Psoas muscle (tissue), 8 donors: ENCODE data around the gene CTU1. TPM values are rescaled to one million over a fixed set of nuclear protein-coding genes. Genes with fewer than 3 reads are reported as not detected.
A peak's percentile ranks its signal among the peaks of the same experiment; 100 is the strongest.

Source experiments
- ATAC-seq, 4 donors: fragments of 200-7000 bp; cut with Tn5 transposase; one replicate each; pipeline ENCODE4 v1.9.1; 2020; ENCODE audit warnings: moderate library complexity in 3 of 4, mild to moderate bottlenecking in 2 of 4
- DNase-seq, 2 donors: peaks; one replicate each; pipeline ENCODE4 v3.0.0-alpha.2; 2020
- H3K27ac ChIP-seq: fragments of 200-600 bp; one replicate; pipeline ENCODE4 v1.8.0; 2022
- H3K27me3 ChIP-seq, 3 donors: fragments of 200-600 bp in 1 of 3; one replicate each; pipeline versions ENCODE4 v1.6.1 to v1.8.0; 2013 to 2022; ENCODE audit warnings: low read length in 2 of 3, mild to moderate bottlenecking in 2 of 3, moderate library complexity in 1 of 3; ENCODE audit not compliant: insufficient read depth in 3 of 3
- H3K36me3 ChIP-seq, 2 donors: fragments of 200-600 bp in 1 of 2; one replicate each; pipeline versions ENCODE4 v1.6.1 to v1.8.0; 2013 to 2022; ENCODE audit warnings: low read depth in 1 of 2, mild to moderate bottlenecking in 1 of 2, moderate library complexity in 1 of 2; ENCODE audit not compliant: insufficient read depth in 1 of 2
- H3K4me1 ChIP-seq: fragments of 200-600 bp; one replicate; pipeline ENCODE4 v1.8.0; 2022
- H3K4me3 ChIP-seq: fragments of 200-600 bp; one replicate; pipeline ENCODE4 v1.8.0; 2022; ENCODE audit warnings: mild to moderate bottlenecking
- H3K9me3 ChIP-seq: fragments of 200-600 bp; one replicate; pipeline ENCODE4 v1.8.0; 2022
- WGBS, 3 donors: extraction: QIAGEN DNeasy Blood & Tissue Kit; methylation state at CpG; one replicate each; pipeline versions ENCODE4 v1.1.6 to v1.1.7; 2013; 5-methylcytosine and 5-hydroxymethylcytosine counted together
- intact Hi-C, 2 donors: fragments of 100-400 bp; cut with DNase I; formaldehyde crosslinking; loops; one replicate each; pipeline versions ENCODE4 v1.11.0 to v1.14.2; 2022
- polyA plus RNA-seq, 3 donors: library from polyadenylated mRNA; stranded (reverse); fragments of 200-250 nt; gene quantifications; one replicate each; pipeline ENCODE4 v1.2.3, GENCODE V29; 2013
- total RNA-seq, 4 donors: library from RNA; stranded (reverse); fragmentation: NEBNext Ultra II Directional in 2 of 4; extraction: Animal tissue kit (Norgen Biotek cat#: 25700) in 2 of 4; gene quantifications; one replicate each; pipeline versions ENCODE4 v1.2.1 to v1.2.4, GENCODE V29; 2021 to 2023
- TF ChIP-seq, protein P1 (sequence below): fragments of 200-600 bp; IDR thresholded peaks from one replicate; pipeline ENCODE4 v1.8.0; 2022; ENCODE audit warnings: antibody characterized with exemption
- donor health status: healthy with polysubstance abuse.
- donor health status: DM: no; HTN: no; CAD: no; lungs with moderate emphysema.
- donor health status: Bipolar disorder and iron deficiency.
- donor health status: healthy.
- donor health status: DM: yes; HTN: yes; CAD: no.
- donor health status: DM: no; HTN: no; CAD: no.
- donor health status: DM: no; HTN: no; CAD: no.
- donor health status: DM: yes; HTN: yes; CAD: no.

The CTU1 gene
- total and polyA plus RNA-seq, 7 donors = 1.4 to 9.1 (median 5.6) TPM

DNA sequence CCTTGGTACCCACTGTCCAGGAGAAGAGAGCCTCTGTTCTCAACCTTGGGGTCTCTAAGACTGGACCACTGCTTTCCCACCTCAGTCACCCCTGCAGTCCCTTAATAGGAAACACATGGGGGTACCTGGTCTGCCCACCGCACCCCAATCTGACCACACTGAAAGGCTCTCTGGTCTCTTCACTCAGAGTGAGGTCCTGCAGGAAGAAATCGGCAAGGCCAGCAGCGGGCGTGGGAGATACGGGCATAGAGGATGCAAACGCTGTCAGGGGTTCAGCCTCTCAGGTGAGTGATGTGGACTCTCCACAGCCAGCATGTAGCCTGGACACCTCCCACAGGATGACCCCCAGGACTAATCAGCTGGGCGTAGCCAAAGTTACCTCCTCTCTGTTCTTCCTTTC lies 20.0 kb upstream of the CTU1 start:
- ATAC-seq (no peak), DNase-seq (no peak)
- WGBS, 3 donors = 86 to 88% (median 87%) methylated on average over 7 of the region's 7 CpGs
- H3K4me3 ChIP-seq = no peak overlapping the region
- H3K4me1 ChIP-seq = no peaks in the 10 kb centered on the region
- intact Hi-C loops = no loop called here
- H3K27ac ChIP-seq = no peak overlapping the region
- no peaks in the 10 kb centered on the region for H3K9me3 ChIP-seq
- no peaks in the 10 kb centered on the region for H3K36me3 ChIP-seq
- H3K27me3 ChIP-seq = peaks cover 0 to 6% (median 0%) of the 10 kb centered on the region in 3 donors
- TF ChIP-seq, protein P1, sequence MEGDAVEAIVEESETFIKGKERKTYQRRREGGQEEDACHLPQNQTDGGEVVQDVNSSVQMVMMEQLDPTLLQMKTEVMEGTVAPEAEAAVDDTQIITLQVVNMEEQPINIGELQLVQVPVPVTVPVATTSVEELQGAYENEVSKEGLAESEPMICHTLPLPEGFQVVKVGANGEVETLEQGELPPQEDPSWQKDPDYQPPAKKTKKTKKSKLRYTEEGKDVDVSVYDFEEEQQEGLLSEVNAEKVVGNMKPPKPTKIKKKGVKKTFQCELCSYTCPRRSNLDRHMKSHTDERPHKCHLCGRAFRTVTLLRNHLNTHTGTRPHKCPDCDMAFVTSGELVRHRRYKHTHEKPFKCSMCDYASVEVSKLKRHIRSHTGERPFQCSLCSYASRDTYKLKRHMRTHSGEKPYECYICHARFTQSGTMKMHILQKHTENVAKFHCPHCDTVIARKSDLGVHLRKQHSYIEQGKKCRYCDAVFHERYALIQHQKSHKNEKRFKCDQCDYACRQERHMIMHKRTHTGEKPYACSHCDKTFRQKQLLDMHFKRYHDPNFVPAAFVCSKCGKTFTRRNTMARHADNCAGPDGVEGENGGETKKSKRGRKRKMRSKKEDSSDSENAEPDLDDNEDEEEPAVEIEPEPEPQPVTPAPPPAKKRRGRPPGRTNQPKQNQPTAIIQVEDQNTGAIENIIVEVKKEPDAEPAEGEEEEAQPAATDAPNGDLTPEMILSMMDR = no peak

DNA sequence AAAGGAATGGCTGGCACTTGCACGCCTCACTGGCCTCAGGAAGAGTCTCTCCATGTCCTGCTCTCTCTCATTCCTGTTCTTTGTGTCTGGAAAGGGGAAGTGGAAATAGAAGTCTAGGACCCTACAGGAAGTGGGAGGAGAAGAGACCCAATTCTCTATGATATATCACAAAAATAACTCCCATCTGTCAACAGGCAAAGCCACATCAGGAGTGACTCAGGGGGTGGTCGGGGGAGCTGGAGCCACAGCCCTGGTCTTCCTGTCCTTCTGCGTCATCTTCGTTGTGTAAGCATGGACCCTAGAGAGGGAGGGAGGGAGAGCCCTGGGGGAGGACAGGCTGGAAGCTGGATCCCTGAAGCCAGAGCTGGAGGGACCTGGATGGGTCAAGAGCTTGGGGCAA lies 19.5 kb upstream of the CTU1 start:
- ATAC-seq = peak in 2 of 4 donors; percentile 17 to 27
- intact Hi-C loops = no loop called here
- Histone ChIP-seq H3K36me3 (no peaks in the 10 kb centered on the region), H3K4me1 (no peaks in the 10 kb centered on the region), H3K4me3 (no peak overlapping the region), H3K27me3 (peaks cover 0 to 6% (median 0%) of the 10 kb centered on the region in 3 donors), H3K9me3 (no peaks in the 10 kb centered on the region), H3K27ac (no peak overlapping the region)
- 59 to 63% (median 59%) methylated on average over 4 of the region's 4 CpGs for WGBS, 3 donors
- no peak for DNase-seq
- TF ChIP-seq, protein P1 = no peak

DNA sequence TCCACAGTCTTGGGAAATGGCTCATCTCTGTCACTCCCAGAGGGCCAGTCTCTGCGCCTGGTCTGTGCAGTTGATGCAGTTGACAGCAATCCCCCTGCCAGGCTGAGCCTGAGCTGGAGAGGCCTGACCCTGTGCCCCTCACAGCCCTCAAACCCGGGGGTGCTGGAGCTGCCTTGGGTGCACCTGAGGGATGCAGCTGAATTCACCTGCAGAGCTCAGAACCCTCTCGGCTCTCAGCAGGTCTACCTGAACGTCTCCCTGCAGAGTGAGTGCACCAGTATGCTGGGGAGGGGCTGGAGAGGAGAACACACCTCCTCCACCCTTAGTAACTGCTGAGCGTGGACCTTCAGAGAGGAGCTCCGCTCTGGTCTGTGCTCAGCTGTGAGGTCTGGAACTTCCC lies 18.8 kb upstream of the CTU1 start:
- H3K4me3 ChIP-seq = no peak overlapping the region
- DNase-seq = no peak

GRCh38 chr19:51125421-51126075 lies 17.3 kb upstream of the CTU1 start:
- no peaks in the 10 kb centered on the region for H3K36me3 ChIP-seq
- intact Hi-C loops = no loop called here
- H3K27me3 ChIP-seq = peaks cover 0 to 6% (median 0%) of the 10 kb centered on the region in 3 donors
- no peaks in the 10 kb centered on the region for H3K9me3 ChIP-seq
- peak overlapping the region; percentile 22 for H3K4me3 ChIP-seq
- DNase-seq = no peak
- no peak overlapping the region for H3K27ac ChIP-seq
- TF ChIP-seq, protein P1 = no peak
- ATAC-seq = no peak
- H3K4me1 ChIP-seq = no peaks in the 10 kb centered on the region
- 85 to 89% (median 89%) methylated on average over 16 of the region's 16 CpGs for WGBS, 3 donors

More for the DNA sequence above, 18.8 kb upstream of the CTU1 start:
- WGBS, 3 donors = 57 to 60% (median 57%) methylated on average over 6 of the region's 6 CpGs
- ATAC-seq = no peak
- no peaks in the 10 kb centered on the region for H3K9me3 ChIP-seq
- H3K27me3 ChIP-seq = peaks cover 0 to 6% (median 0%) of the 10 kb centered on the region in 3 donors
- intact Hi-C loops = no loop called here
- no peak overlapping the region for H3K27ac ChIP-seq
- H3K36me3 ChIP-seq = no peaks in the 10 kb centered on the region
- TF ChIP-seq, protein P1 = no peak
- no peaks in the 10 kb centered on the region for H3K4me1 ChIP-seq

GRCh38 chr19:51124729-51125128 lies 16.5 kb upstream of the CTU1 start, which contains the start of gene SIGLEC9:
SIGLEC9 (plus strand) TSS chr19:51124906; CDS start chr19:51124975, 69 bp downstream.
- no peaks in the 10 kb centered on the region for H3K4me1 ChIP-seq
- H3K36me3 ChIP-seq = no peaks in the 10 kb centered on the region
- TF ChIP-seq, protein P1 = no peak
- H3K27ac ChIP-seq = no peak within 1 kb of the TSS
- H3K27me3 ChIP-seq = peaks cover 0 to 6% (median 0%) of the 10 kb centered on the region in 3 donors
- intact Hi-C loops = no loop called here
- peak within 1 kb of the TSS; percentile 22 for H3K4me3 ChIP-seq
- ATAC-seq = peak in 1 of 4 donors; percentile 41
- H3K9me3 ChIP-seq = no peaks in the 10 kb centered on the region
- DNase-seq = peak; percentile 45 to 70
- 42 to 62% (median 54%) methylated on average over 13 to 14 of the region's 14 CpGs for WGBS, 3 donors
